Muscle of leg (tissue), 11 donors: ENCODE results near the gene ZNF616. TPM values are rescaled to one million over a fixed set of nuclear protein-coding genes. Genes with fewer than 3 reads are reported as not detected.

ENCODE experiments used
- DNase-seq: peaks from one replicate; pipeline ENCODE4 v3.0.0; 2013
- H3K27ac ChIP-seq: one replicate; pipeline ENCODE4 v1.5.1; 2013; ENCODE audit warnings: mild to moderate bottlenecking, low read length, control low read depth
- H3K27me3 ChIP-seq: one replicate; pipeline ENCODE4 v1.6.1; 2013; ENCODE audit warnings: low read length; ENCODE audit not compliant: control insufficient read depth, insufficient read depth
- H3K36me3 ChIP-seq: one replicate; pipeline ENCODE4 v1.6.1; 2013; ENCODE audit warnings: low read length; ENCODE audit not compliant: control insufficient read depth, insufficient read depth
- H3K4me1 ChIP-seq: one replicate; pipeline ENCODE4 v1.6.1; 2013; ENCODE audit warnings: low read length; ENCODE audit not compliant: control insufficient read depth, insufficient read depth
- H3K4me3 ChIP-seq: one replicate; pipeline ENCODE4 v1.5.1; 2013; ENCODE audit warnings: low read length, control low read depth
- H3K9me3 ChIP-seq: replicated peaks from 2 replicates; pipeline ENCODE4 v1.6.1; 2013; ENCODE audit warnings: low read depth, low read length; ENCODE audit not compliant: control insufficient read depth
- WGBS: methylation state at CpG from one replicate; pipeline ENCODE4 v1.1.5; 2013; ENCODE audit warnings: missing lambda C conversion rate; ENCODE audit not compliant: insufficient coverage; 5-methylcytosine and 5-hydroxymethylcytosine counted together
- polyA plus RNA-seq, 8 donors: library from polyadenylated mRNA; unstranded; fragments of 120-200 nt; gene quantifications; one replicate each; pipeline versions ENCODE4 v1.2.1 to v1.2.3, GENCODE V29; 2013; ENCODE audit warnings: inconsistent platforms in 1 of 8, low replicate concordance in 1 of 8; ENCODE audit not compliant: insufficient read length in 8 of 8, insufficient read depth in 1 of 8
- total RNA-seq: library from RNA; stranded (reverse); fragments of 120-200 nt; gene quantifications from one replicate; pipeline ENCODE4 v1.2.4, GENCODE V29; 2013

ZNF616 gene
- total and polyA plus RNA-seq, 9 donors: 5.6 to 11.6 (median 9.2) TPM

GRCh38 chr19:52070496-52070895 lies 69.2 kb downstream of the ZNF616 start:
- WGBS: 94% methylated on average over 5 of the region's 5 CpGs
- peaks cover 56% of the 10 kb centered on the region for H3K36me3 ChIP-seq
- no peak overlapping the region for H3K27ac ChIP-seq
- H3K4me3 ChIP-seq: no peak overlapping the region
- H3K4me1 ChIP-seq: no peaks in the 10 kb centered on the region
- H3K27me3 ChIP-seq: no peaks in the 10 kb centered on the region
- H3K9me3 ChIP-seq: peaks cover 72% of the 10 kb centered on the region
- DNase-seq: no peak

GRCh38 chr19:52069653-52070052 lies 70.1 kb downstream of the ZNF616 start:
- Histone ChIP-seq H3K27me3 (no peaks in the 10 kb centered on the region), H3K36me3 (peaks cover 55% of the 10 kb centered on the region), H3K4me1 (no peaks in the 10 kb centered on the region), H3K9me3 (peaks cover 73% of the 10 kb centered on the region), H3K27ac (no peak overlapping the region), H3K4me3 (no peak overlapping the region)
- WGBS: 80% methylated on average over 1 of the region's 2 CpGs
- no peak for DNase-seq

- no peak for DNase-seq
- H3K27me3 ChIP-seq: no peaks in the 10 kb centered on the region
- no peak overlapping the region for H3K27ac ChIP-seq
- peaks cover 54% of the 10 kb centered on the region for H3K36me3 ChIP-seq
- H3K9me3 ChIP-seq: peaks cover 82% of the 10 kb centered on the region
- no peak overlapping the region for H3K4me3 ChIP-seq
- no peaks in the 10 kb centered on the region for H3K4me1 ChIP-seq
- 100% methylated on average over 1 of the region's 6 CpGs for WGBS
Observed at GRCh38 chr19:52066258-52066863, 73.4 kb downstream of the ZNF616 start.

GRCh38 chr19:52065399-52065798 lies 74.3 kb downstream of the ZNF616 start:
- Histone ChIP-seq H3K4me3 (no peak overlapping the region), H3K9me3 (peaks cover 84% of the 10 kb centered on the region), H3K27ac (no peak overlapping the region), H3K27me3 (no peaks in the 10 kb centered on the region), H3K36me3 (peaks cover 46% of the 10 kb centered on the region), H3K4me1 (no peaks in the 10 kb centered on the region)
- 100% methylated on average over 1 of the region's 6 CpGs for WGBS
- no peak for DNase-seq

Other genes with a start within 250 kb of the ZNF616 start
- 12.0 TPM for gene ZNF649, start 234.9 kb downstream of the ZNF616 start, total RNA-seq
- 10 to 100 TPM in 6 of 8 donors, 1 to 10 TPM in 2; 8.6 to 13.7 (median 11.5) TPM for gene ZNF649, start 234.9 kb downstream of the ZNF616 start, polyA plus RNA-seq
- gene ZNF613, start 212.5 kb downstream of the ZNF616 start, total RNA-seq: 6.9 TPM
- gene ZNF613, start 212.5 kb downstream of the ZNF616 start, polyA plus RNA-seq: 1 to 10 TPM; 4.6 to 6.9 (median 6.0) TPM
- 9.9 TPM for gene ZNF350, start 153.1 kb downstream of the ZNF616 start, total RNA-seq
- gene ZNF350, start 153.1 kb downstream of the ZNF616 start, polyA plus RNA-seq: 1 to 10 TPM; 6.2 to 8.2 (median 7.0) TPM
- 12.3 TPM for gene ZNF615, start 131.7 kb downstream of the ZNF616 start, total RNA-seq
- 10 to 100 TPM in 2 of 8 donors, 1 to 10 TPM in 6; 7.1 to 10.5 (median 8.8) TPM for gene ZNF615, start 131.7 kb downstream of the ZNF616 start, polyA plus RNA-seq
- gene ZNF614, start 111.6 kb downstream of the ZNF616 start, total RNA-seq: 10.2 TPM
- gene ZNF614, start 111.6 kb downstream of the ZNF616 start, polyA plus RNA-seq: 1 to 10 TPM; 6.3 to 9.3 (median 8.3) TPM
- gene ZNF432, start 91.1 kb downstream of the ZNF616 start, total RNA-seq: 11.0 TPM
- gene ZNF432, start 91.1 kb downstream of the ZNF616 start, polyA plus RNA-seq: 10 to 100 TPM in 4 of 8 donors, 1 to 10 TPM in 4; 8.7 to 11.8 (median 10.1) TPM
- gene ZNF841, start 44.2 kb downstream of the ZNF616 start, total RNA-seq: 18.1 TPM
- 10 to 100 TPM in 3 of 8 donors, 1 to 10 TPM in 5; 7.9 to 14.4 (median 9.3) TPM for gene ZNF841, start 44.2 kb downstream of the ZNF616 start, polyA plus RNA-seq
- gene ZNF836, start 31.7 kb upstream of the ZNF616 start, total RNA-seq: 15.4 TPM
- gene ZNF836, start 31.7 kb upstream of the ZNF616 start, polyA plus RNA-seq: 1 to 10 TPM; 6.5 to 9.3 (median 7.6) TPM
- 136 TPM for gene PPP2R1A, start 50.1 kb upstream of the ZNF616 start, total RNA-seq
- gene PPP2R1A, start 50.1 kb upstream of the ZNF616 start, polyA plus RNA-seq: 100 to 1,000 TPM; 278 to 349 (median 314) TPM
- 17.3 TPM for gene ZNF766, start 129.6 kb upstream of the ZNF616 start, total RNA-seq
- 10 to 100 TPM in 5 of 8 donors, 1 to 10 TPM in 3; 6.5 to 13.6 (median 10.8) TPM for gene ZNF766, start 129.6 kb upstream of the ZNF616 start, polyA plus RNA-seq
- gene ZNF480, start 157.2 kb upstream of the ZNF616 start, total RNA-seq: 9.0 TPM
- gene ZNF480, start 157.2 kb upstream of the ZNF616 start, polyA plus RNA-seq: 1 to 10 TPM; 5.8 to 9.9 (median 8.8) TPM
- 4.3 TPM for gene ZNF610, start 196.3 kb upstream of the ZNF616 start, total RNA-seq
- gene ZNF610, start 196.3 kb upstream of the ZNF616 start, polyA plus RNA-seq: 1 to 10 TPM; 2.9 to 5.3 (median 3.9) TPM
- gene ZNF880, start 230.0 kb upstream of the ZNF616 start, total RNA-seq: 25.4 TPM
- gene ZNF880, start 230.0 kb upstream of the ZNF616 start, polyA plus RNA-seq: 10 to 100 TPM; 11.0 to 16.7 (median 14.9) TPM